NT2/D1 (cell line): ENCODE results near the gene CRK.

ENCODE experiments used
- SUZ12 ChIP-seq: IDR thresholded peaks from 2 replicates; pipeline ENCODE4 v1.6.1; 2011; ENCODE audit not compliant: insufficient read length, insufficient read depth; ENCODE audit errors: extremely low read depth
- ZNF274 ChIP-seq: IDR thresholded peaks from 2 replicates; pipeline ENCODE4 v1.6.1; 2011; ENCODE audit warnings: mild to moderate bottlenecking, low read depth, low read length

DNA sequence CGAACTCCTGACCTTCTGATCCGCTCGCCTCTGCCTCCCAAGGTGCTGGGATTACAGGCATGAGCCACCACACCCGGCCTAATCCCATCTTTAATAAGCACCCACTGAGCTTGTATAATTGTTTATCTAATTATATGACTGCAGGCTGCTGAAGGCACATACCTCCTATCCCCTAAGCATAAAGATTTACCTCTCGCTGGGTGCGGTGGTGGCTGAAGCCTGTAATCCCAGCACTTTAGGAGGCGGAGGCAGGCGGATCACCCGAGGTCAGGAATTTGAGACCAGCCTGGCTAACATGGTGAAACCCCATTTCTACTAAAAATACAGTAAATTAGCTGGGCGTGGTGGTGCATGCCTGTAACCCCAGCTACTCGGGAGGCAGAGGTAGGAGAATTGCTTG, 35.9 kb downstream of the CRK start:
- no peak for TF ChIP-seq ZNF274
- no peak for TF ChIP-seq SUZ12
